DMS53 (cell line): ENCODE results near the gene ATP1A2.

Experiments
- DNase-seq: peaks from one replicate; lab custom pipeline; 2025; lab: John Stamatoyannopoulos, UW

The ATP1A2 gene

GRCh38 chr1:160171980-160172379, 56.4 kb downstream of the ATP1A2 start:
- no peak for DNase-seq

DNA sequence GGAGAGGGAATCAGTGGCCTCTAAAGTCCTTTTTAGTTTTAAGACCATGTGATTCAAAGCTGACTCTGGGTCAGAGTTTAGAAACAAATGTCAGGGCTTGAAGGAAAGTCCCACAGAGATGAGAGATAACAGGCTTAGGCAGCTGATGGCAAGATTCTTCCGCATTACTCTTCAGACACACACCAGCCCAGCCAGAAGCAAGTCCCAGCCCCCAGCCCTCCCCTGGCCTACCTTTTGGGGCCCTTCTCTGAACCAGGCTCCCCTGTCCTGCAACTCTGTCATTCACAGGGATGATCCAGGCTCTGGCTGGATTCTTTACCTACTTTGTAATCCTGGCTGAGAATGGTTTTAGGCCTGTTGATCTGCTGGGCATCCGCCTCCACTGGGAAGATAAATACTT, 61.7 kb downstream of the ATP1A2 start:
- no peak for DNase-seq

- DNase-seq = no peak
Measured at GRCh38 chr1:160177667-160178066, 62.1 kb downstream of the ATP1A2 start.

DNA sequence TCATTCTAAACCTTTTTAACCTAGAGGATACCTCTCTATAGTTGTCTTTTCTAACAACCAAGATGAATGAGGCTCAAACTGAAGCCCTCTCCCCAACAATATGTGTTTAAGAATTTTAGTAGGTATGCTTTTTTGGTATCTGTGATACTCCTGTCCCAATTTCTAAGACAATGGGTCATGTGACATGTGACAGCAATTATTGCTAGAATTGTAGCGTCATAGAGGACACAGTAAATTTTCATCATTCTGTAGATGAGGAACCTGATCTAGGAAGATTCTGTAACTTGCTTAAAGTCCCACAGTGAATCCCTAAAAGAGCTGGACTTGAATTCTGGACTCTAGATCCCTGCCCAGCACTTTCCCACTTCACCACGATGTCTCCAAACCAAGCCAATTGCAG, 63.2 kb downstream of the ATP1A2 start:
- no peak for DNase-seq

DNA sequence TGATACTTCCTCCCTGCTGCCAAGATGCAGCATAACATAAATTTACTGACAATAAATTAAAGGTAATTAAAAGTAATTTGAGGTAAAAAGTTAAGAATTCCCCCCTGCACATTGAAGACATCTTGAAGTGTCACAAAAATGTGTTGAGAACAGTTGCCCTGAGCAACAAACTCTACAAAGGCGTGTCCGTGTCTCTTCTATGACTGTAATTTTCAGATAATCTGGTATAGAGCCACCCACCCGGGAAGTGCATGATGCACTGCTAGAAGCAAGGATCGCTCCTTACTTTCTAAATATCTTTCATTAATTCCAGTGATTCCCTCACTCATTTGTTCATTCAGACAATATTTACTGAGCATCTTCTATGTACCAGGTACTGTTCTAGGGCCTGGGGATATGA, 63.8 kb downstream of the ATP1A2 start:
- DNase-seq = no peak

- peak; percentile 14 for DNase-seq
Measured at GRCh38 chr1:160186246-160186645, 70.7 kb downstream of the ATP1A2 start.

DNA sequence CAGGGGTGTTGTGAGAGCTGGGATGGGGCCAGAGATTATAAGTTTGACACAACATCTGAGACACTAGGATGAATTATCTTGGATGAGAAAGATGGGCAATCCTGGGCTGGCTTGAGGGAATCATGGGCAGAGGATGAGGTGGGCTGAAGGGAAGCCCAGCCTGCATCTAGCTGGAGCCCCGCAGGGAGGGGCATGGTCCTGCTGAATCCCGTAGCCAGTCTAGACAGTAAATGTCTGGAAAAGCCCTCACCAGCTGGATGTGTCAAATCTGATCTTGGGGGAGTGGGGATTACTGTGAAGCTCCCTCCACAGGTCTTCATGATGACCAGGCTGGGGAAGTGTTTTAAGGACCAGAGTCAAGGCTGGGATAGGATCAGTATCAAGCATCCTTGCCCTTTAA, 71.2 kb downstream of the ATP1A2 start:
- DNase-seq = no peak

- DNase-seq = no peak
Measured at GRCh38 chr1:160187407-160187806, 71.8 kb downstream of the ATP1A2 start.

- no peak for DNase-seq
Measured at GRCh38 chr1:160188341-160188740, 72.8 kb downstream of the ATP1A2 start.

DNA sequence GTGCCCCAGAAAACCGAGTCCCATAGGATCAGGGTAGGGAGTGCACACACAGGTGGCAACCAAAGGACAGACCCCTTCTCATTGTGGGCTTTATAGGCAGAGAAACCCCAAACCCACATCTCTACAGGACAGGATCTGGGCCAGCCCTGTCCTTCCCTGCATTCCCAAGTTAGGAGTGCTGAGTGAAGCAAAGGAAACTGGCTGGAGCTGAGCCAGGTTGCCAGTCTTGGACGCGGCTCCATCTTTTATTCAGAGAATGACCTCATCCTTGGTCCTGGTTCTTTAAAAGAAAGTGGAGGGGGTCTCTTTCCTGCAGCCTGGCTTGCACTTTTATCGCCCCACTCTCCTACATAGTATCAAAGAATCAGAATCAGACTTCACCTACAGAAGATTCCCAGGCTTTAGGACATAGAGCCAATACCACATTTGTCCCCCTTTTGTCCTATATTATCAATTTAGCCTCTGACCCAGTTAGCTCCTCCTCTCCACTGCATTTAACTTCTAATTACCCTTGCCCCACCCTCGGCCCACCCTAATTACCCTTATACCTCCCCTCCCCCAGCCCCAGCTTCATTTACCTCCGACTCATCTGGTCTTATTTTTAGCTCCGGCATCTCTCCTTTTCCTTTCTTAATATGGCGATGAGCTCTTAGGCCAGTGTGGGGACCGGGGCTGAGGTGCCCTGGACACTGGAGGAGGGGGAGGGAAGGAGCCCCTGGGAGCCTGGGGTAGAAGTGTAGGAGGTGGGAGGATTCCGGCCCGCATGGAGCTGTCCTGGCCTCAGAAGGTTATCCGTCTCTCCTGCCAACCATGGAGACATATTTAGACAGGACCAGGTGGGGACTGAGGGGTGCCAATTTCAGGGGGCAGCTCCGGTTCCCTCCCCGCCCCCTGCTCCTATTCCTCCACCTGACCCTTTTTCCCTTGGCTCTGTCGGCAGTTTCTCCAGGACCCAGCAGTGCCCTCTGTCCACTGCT, 74.4 kb downstream of the ATP1A2 start, which contains the start of gene CASQ1:
CASQ1 (plus strand) TSS at position 927 of the 977 bp plus-strand sequence. CDS start 177 bp downstream, outside the sequence.
- no peak for DNase-seq

GRCh38 chr1:160191756-160192155, 76.2 kb downstream of the ATP1A2 start:
- DNase-seq = no peak

DNA sequence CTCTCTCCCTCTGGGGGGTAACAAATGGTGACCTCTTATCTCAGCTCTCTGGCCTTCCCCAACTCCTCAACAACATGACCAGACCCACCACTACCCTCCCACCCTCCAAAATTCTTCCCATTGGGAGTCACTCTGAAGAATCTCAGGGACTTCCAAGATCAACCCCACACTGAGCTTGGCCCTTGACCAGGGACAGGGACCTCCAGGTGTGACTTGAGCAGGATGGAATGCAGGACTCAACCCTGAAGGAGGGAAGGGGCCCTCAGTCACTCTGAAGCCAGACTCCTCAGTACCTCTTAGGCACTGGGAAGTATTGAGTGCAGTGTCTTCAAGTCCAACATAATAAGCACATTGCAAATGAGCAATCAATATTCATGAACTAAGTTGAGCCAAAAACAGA, 76.7 kb downstream of the ATP1A2 start:
- DNase-seq = no peak
